ENCODE measurements around the gene CTCF.

The CTCF gene

GRCh38 chr16:67548265-67549126 lies 13.8 kb upstream of the CTCF start:
- no peak for DNase-seq (ENCODE audit: low spot score)

GRCh38 chr16:67549240-67549639 lies 13.1 kb upstream of the CTCF start:
- peak; percentile 60 for DNase-seq (ENCODE audit: low spot score)

GRCh38 chr16:67549936-67550335 lies 12.4 kb upstream of the CTCF start:
- no peak for DNase-seq (ENCODE audit: low spot score)

GRCh38 chr16:67551091-67551490 lies 11.2 kb upstream of the CTCF start:
- no peak for DNase-seq (ENCODE audit: low spot score)

GRCh38 chr16:67551972-67552371 lies 10.4 kb upstream of the CTCF start:
- DNase-seq (ENCODE audit: low spot score): no peak

- no peak for DNase-seq (ENCODE audit: low spot score)
These were observed 9.8 kb upstream of the CTCF start for GRCh38 chr16:67552476-67552875.

GRCh38 chr16:67555795-67556212 lies 6.5 kb upstream of the CTCF start:
- no peak for DNase-seq (ENCODE audit: low spot score)

- no peak for DNase-seq (ENCODE audit: low spot score)
These were observed 3.5 kb upstream of the CTCF start for GRCh38 chr16:67558859-67559258.

- no peak for DNase-seq (ENCODE audit: low spot score)
These were observed 1.4 kb upstream of the CTCF start for GRCh38 chr16:67560827-67561342.

- DNase-seq (ENCODE audit: low spot score): no peak
These were observed 864 bp upstream of the CTCF start for GRCh38 chr16:67561501-67561823.

GRCh38 chr16:67561824-67562525 lies 351 bp upstream of the CTCF start:
- DNase-seq (ENCODE audit: low spot score): peak; percentile 94

GRCh38 chr16:67562918-67563707 lies 787 bp downstream of the CTCF start:
- peak; percentile 70 for DNase-seq (ENCODE audit: low spot score)

GRCh38 chr16:67563708-67564468 lies 1.6 kb downstream of the CTCF start:
- no peak for DNase-seq (ENCODE audit: low spot score)

- DNase-seq (ENCODE audit: low spot score): no peak
These were observed 3.3 kb downstream of the CTCF start for GRCh38 chr16:67565470-67566100.

GRCh38 chr16:67571464-67571863 lies 9.1 kb downstream of the CTCF start:
- no peak for DNase-seq (ENCODE audit: low spot score)

GRCh38 chr16:67571981-67572431 lies 9.7 kb downstream of the CTCF start:
- DNase-seq (ENCODE audit: low spot score): no peak

GRCh38 chr16:67579686-67580085 lies 17.4 kb downstream of the CTCF start:
- DNase-seq (ENCODE audit: low spot score): no peak

GRCh38 chr16:67580202-67580601 lies 17.9 kb downstream of the CTCF start:
- no peak for DNase-seq (ENCODE audit: low spot score)

GRCh38 chr16:67593288-67593687 lies 31.0 kb downstream of the CTCF start:
- DNase-seq (ENCODE audit: low spot score): no peak

GRCh38 chr16:67593701-67594100 lies 31.4 kb downstream of the CTCF start:
- no peak for DNase-seq (ENCODE audit: low spot score)

GRCh38 chr16:67594256-67594915 lies 32.1 kb downstream of the CTCF start:
- no peak for DNase-seq (ENCODE audit: low spot score)

Data from putamen (tissue), 1 donor.